GM23338 (cell line): Measurements from ENCODE around the gene IFTAP. TPM values are rescaled to one million over a fixed set of nuclear protein-coding genes. Genes with fewer than 3 reads are reported as not detected.

Experiments
- ATAC-seq: fragments of 200-7000 bp; cut with Tn5 transposase; 3 replicates; pipeline ENCODE4 v1.9.1; 2020
- DNase-seq: peaks from one replicate; pipeline ENCODE4 v3.0.0-alpha.2; 2015; ENCODE audit warnings: low spot score
- H2AFZ ChIP-seq: fragments of 200-600 bp; sonication (generic); 2 replicates; pipeline ENCODE4 v1.8.0; 2016; ENCODE audit warnings: antibody characterized with exemption, mild to moderate bottlenecking, moderate library complexity
- H3F3A ChIP-seq: fragments of 200-600 bp; sonication (generic); replicated peaks from 2 replicates; pipeline ENCODE4 v1.8.0; 2017; ENCODE audit warnings: antibody characterized with exemption, mixed run types, low read depth
- H3K27ac ChIP-seq: fragments of 200-600 bp; sonication (generic); 2 replicates; pipeline ENCODE4 v1.6.1; 2016; ENCODE audit warnings: low read depth
- H3K27me3 ChIP-seq: fragments of 200-600 bp; sonication (generic); 2 replicates; pipeline ENCODE4 v1.8.0; 2016; ENCODE audit warnings: mild to moderate bottlenecking, mixed run types, moderate library complexity; ENCODE audit not compliant: insufficient read depth
- H3K36me3 ChIP-seq: fragments of 200-600 bp; sonication (generic); 2 replicates; pipeline ENCODE4 v1.8.0; 2016; ENCODE audit warnings: mild to moderate bottlenecking; ENCODE audit not compliant: insufficient read depth
- H3K4me1 ChIP-seq: fragments of 200-600 bp; sonication (generic); 2 replicates; pipeline ENCODE4 v1.8.0; 2016; ENCODE audit warnings: mild to moderate bottlenecking, moderate library complexity; ENCODE audit not compliant: insufficient read depth
- H3K4me2 ChIP-seq: fragments of 200-600 bp; sonication (generic); 2 replicates; pipeline ENCODE4 v1.7.1; 2017; ENCODE audit warnings: mixed run types
- H3K4me3 ChIP-seq: fragments of 200-600 bp; sonication (generic); 2 replicates; pipeline ENCODE4 v1.6.1; 2016; ENCODE audit warnings: mixed run types
- H3K79me2 ChIP-seq: fragments of 200-600 bp; sonication (generic); replicated peaks from 2 replicates; pipeline ENCODE4 v1.8.0; 2017; ENCODE audit warnings: mild to moderate bottlenecking; ENCODE audit not compliant: insufficient read depth
- H3K9me2 ChIP-seq: fragments of 200-600 bp; sonication (generic); 2 replicates; pipeline ENCODE4 v1.8.0; 2017; ENCODE audit not compliant: insufficient read depth
- H4K20me1 ChIP-seq: fragments of 200-600 bp; sonication (generic); replicated peaks from 2 replicates; pipeline ENCODE4 v1.8.0; 2017; ENCODE audit warnings: mild to moderate bottlenecking; ENCODE audit not compliant: insufficient read depth
- H3K27ac Mint-ChIP-seq: 2 replicates; pipeline ENCODE4 v1.8.0; 2020; ENCODE audit warnings: inconsistent platforms, mild to moderate bottlenecking, moderate library complexity, mixed read lengths
- H3K27me3 Mint-ChIP-seq: 3 replicates; pipeline ENCODE4 v1.8.0; 2022; ENCODE audit warnings: low read depth, mild to moderate bottlenecking, moderate library complexity, mixed read lengths, inconsistent platforms; ENCODE audit not compliant: insufficient read depth, poor library complexity
- H3K36me3 Mint-ChIP-seq: 3 replicates; pipeline ENCODE4 v1.8.0; 2021; ENCODE audit warnings: low read depth, mild to moderate bottlenecking, inconsistent platforms, moderate library complexity, mixed read lengths
- H3K4me1 Mint-ChIP-seq: 3 replicates; pipeline ENCODE4 v1.8.0; 2020; ENCODE audit warnings: mild to moderate bottlenecking, inconsistent platforms, mixed read lengths
- H3K4me3 Mint-ChIP-seq: 3 replicates; pipeline ENCODE4 v1.8.0; 2021; ENCODE audit warnings: moderate library complexity, mild to moderate bottlenecking, inconsistent platforms, mixed read lengths
- H3K9me3 Mint-ChIP-seq: 3 replicates; pipeline ENCODE4 v1.8.0; 2020; ENCODE audit warnings: moderate library complexity, mild to moderate bottlenecking, inconsistent platforms, mixed read lengths
- CREB1 ChIP-seq: fragments of 250-450 bp; sonication (Bioruptor Pico); IDR thresholded peaks from 2 replicates; pipeline ENCODE4 v1.5.0; 2020; ENCODE audit warnings: low read depth, mild to moderate bottlenecking, moderate library complexity
- ETS1 ChIP-seq: IDR thresholded peaks from 2 replicates; pipeline ENCODE4 v1.6.1; 2016; ENCODE audit warnings: antibody characterized with exemption
- EZH2 ChIP-seq: fragments of 200-600 bp; sonication (generic); IDR thresholded peaks from one replicate; pipeline ENCODE4 v1.8.0; 2017; ENCODE audit warnings: antibody characterized with exemption, mild to moderate bottlenecking, low read depth; ENCODE audit not compliant: unreplicated experiment
- EZH2phosphoT487 ChIP-seq: fragments of 200-600 bp; sonication (generic); IDR thresholded peaks from one replicate; pipeline ENCODE4 v1.8.1; 2018; ENCODE audit warnings: antibody characterized with exemption; ENCODE audit not compliant: unreplicated experiment
- JUNB ChIP-seq: IDR thresholded peaks from one replicate; pipeline ENCODE4 v1.6.1; 2016; ENCODE audit warnings: antibody characterized with exemption; ENCODE audit not compliant: unreplicated experiment
- NANOG ChIP-seq: IDR thresholded peaks from 2 replicates; pipeline ENCODE4 v1.6.1; 2016; ENCODE audit warnings: antibody characterized with exemption, borderline replicate concordance
- POLR2AphosphoS5 ChIP-seq: IDR thresholded peaks from 2 replicates; pipeline ENCODE4 v1.6.1; 2016; ENCODE audit warnings: antibody characterized with exemption, low read depth
- REST ChIP-seq: IDR thresholded peaks from one replicate; pipeline ENCODE4 v1.6.1; 2018; ENCODE audit warnings: antibody characterized with exemption; ENCODE audit not compliant: unreplicated experiment
- STAT1 ChIP-seq: IDR thresholded peaks from one replicate; pipeline ENCODE4 v1.6.1; 2016; ENCODE audit warnings: antibody characterized with exemption; ENCODE audit not compliant: unreplicated experiment
- ZNF331 ChIP-seq: fragments of 250-450 bp; sonication (Bioruptor Pico); IDR thresholded peaks from 2 replicates; pipeline ENCODE4 v1.5.0; 2020; ENCODE audit warnings: low read depth, mild to moderate bottlenecking, moderate library complexity
- ZNF462 ChIP-seq: fragments of 250-450 bp; sonication (Bioruptor Pico); IDR thresholded peaks from 2 replicates; pipeline ENCODE4 v1.5.0; 2020; ENCODE audit warnings: mild to moderate bottlenecking, moderate library complexity
- polyA plus RNA-seq: library from polyadenylated mRNA; unstranded; fragments of >200 nt; fragmentation: Nextera tagmentation; extraction: Ambion mirVana; gene quantifications from 2 replicates; pipeline ENCODE4 v1.2.1, GENCODE V29; 2016
- total RNA-seq: library from RNA; depleted of rRNA; stranded (reverse); fragments of >200 nt; shearing (Covaris generic); gene quantifications from 2 replicates; pipeline ENCODE4 v1.2.3, GENCODE V29; 2014
- TF ChIP-seq, protein P1 (sequence below), 2 experiments: fragments of 200-600 bp in 1 of 2; sonication (generic) in 1 of 2; conservative IDR thresholded peaks; 2 replicates each; pipeline versions ENCODE4 v1.5.1 to v1.6.1; 2016 to 2017; ENCODE audit warnings: antibody characterized with exemption in 2 of 2, low read depth in 2 of 2, mild to moderate bottlenecking in 2 of 2, moderate library complexity in 1 of 2

IFTAP gene
- total and polyA plus RNA-seq, 2 experiments from 2014 or later = 17.1 to 39.1 TPM

- TF ChIP-seq REST (no peak), EZH2 (no peak)
Measured at GRCh38 chr11:36565031-36565610, 29.2 kb upstream of the IFTAP start (continued).

- no peak overlapping the region for H3K27ac ChIP-seq
- Mint-ChIP-seq H3K27ac (no peak overlapping the region), H3K4me1 (peaks cover 13% of the 10 kb centered on the region; the same call in 2 of the 3 replicates), H3K4me3 (no peak overlapping the region), H3K27me3 (no peaks in the 10 kb centered on the region), H3K9me3 (no peaks in the 10 kb centered on the region), H3K36me3 (no peaks in the 10 kb centered on the region)
- DNase-seq (no peak), ATAC-seq (no peak)
- no peaks in the 10 kb centered on the region for H4K20me1 ChIP-seq
- no peak overlapping the region for H3K4me3 ChIP-seq
- no peaks in the 10 kb centered on the region for H3F3A ChIP-seq
- H3K27me3 ChIP-seq = no peaks in the 10 kb centered on the region
- no peaks in the 10 kb centered on the region for H3K9me2 ChIP-seq
- H3K4me2 ChIP-seq = no peak overlapping the region
- no peaks in the 10 kb centered on the region for H3K36me3 ChIP-seq
- H3K79me2 ChIP-seq = no peaks in the 10 kb centered on the region
- no peaks in the 10 kb centered on the region for H3K4me1 ChIP-seq
- no peak overlapping the region for H2AFZ ChIP-seq
- TF ChIP-seq STAT1 = no peak
- no peak for TF ChIP-seq NANOG
- no peak for TF ChIP-seq ZNF331 (CRISPR knock-in tag)
- no peak for TF ChIP-seq JUNB
- TF ChIP-seq EZH2 = no peak
- no peak for TF ChIP-seq CREB1 (CRISPR knock-in tag)
- TF ChIP-seq, protein P1, sequence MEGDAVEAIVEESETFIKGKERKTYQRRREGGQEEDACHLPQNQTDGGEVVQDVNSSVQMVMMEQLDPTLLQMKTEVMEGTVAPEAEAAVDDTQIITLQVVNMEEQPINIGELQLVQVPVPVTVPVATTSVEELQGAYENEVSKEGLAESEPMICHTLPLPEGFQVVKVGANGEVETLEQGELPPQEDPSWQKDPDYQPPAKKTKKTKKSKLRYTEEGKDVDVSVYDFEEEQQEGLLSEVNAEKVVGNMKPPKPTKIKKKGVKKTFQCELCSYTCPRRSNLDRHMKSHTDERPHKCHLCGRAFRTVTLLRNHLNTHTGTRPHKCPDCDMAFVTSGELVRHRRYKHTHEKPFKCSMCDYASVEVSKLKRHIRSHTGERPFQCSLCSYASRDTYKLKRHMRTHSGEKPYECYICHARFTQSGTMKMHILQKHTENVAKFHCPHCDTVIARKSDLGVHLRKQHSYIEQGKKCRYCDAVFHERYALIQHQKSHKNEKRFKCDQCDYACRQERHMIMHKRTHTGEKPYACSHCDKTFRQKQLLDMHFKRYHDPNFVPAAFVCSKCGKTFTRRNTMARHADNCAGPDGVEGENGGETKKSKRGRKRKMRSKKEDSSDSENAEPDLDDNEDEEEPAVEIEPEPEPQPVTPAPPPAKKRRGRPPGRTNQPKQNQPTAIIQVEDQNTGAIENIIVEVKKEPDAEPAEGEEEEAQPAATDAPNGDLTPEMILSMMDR (conservative IDR thresholded peaks at IDR 0.05; ENCODE audit: low read depth in 2 of 2) = no peak
- TF ChIP-seq ETS1 = no peak
- TF ChIP-seq EZH2phosphoT487 = no peak
- TF ChIP-seq POLR2AphosphoS5 = no peak
- TF ChIP-seq ZNF462 (CRISPR knock-in tag) = no peak
Measured at GRCh38 chr11:36566407-36567053, 27.8 kb upstream of the IFTAP start.
